Right ventricle myocardium superior (tissue), 1 donor: ENCODE data around the gene LIX1. TPM values are rescaled to one million over a fixed set of nuclear protein-coding genes. Genes with fewer than 3 reads are reported as not detected.
"Not testable (repeated sequence)": the region's sequence is repeated elsewhere in the genome, so short reads cannot be mapped to it uniquely, and the experiment has no call there.

Experiments
- ATAC-seq: fragments of 200-7000 bp; cut with Tn5 transposase; one replicate; pipeline ENCODE4 v1.9.1; 2020; ENCODE audit warnings: mild to moderate bottlenecking; ENCODE audit not compliant: poor library complexity
- DNase-seq: peaks from one replicate; pipeline ENCODE4 v3.0.0-alpha.2; 2020
- intact Hi-C: fragments of 100-400 bp; cut with DNase I; formaldehyde crosslinking; loops from one replicate; pipeline ENCODE4 v1.11.2; 2022
- long read RNA-seq: library from polyadenylated mRNA; unstranded; transcript quantifications from one replicate; pipeline ENCODE4 v2.0.0, GENCODE V29; 2021
- total RNA-seq: library from RNA; stranded (reverse); fragmentation: NEBNext Ultra II Directional; extraction: Animal tissue kit (Norgen Biotek cat#: 25700); gene quantifications from one replicate; pipeline ENCODE4 v1.2.1, GENCODE V29; 2021
- donor health status: DM: no; HTN: yes; CAD: no; lungs with severe emphysema.

Gene LIX1
- not detected for total RNA-seq
- long read RNA-seq: 0 reads

DNA sequence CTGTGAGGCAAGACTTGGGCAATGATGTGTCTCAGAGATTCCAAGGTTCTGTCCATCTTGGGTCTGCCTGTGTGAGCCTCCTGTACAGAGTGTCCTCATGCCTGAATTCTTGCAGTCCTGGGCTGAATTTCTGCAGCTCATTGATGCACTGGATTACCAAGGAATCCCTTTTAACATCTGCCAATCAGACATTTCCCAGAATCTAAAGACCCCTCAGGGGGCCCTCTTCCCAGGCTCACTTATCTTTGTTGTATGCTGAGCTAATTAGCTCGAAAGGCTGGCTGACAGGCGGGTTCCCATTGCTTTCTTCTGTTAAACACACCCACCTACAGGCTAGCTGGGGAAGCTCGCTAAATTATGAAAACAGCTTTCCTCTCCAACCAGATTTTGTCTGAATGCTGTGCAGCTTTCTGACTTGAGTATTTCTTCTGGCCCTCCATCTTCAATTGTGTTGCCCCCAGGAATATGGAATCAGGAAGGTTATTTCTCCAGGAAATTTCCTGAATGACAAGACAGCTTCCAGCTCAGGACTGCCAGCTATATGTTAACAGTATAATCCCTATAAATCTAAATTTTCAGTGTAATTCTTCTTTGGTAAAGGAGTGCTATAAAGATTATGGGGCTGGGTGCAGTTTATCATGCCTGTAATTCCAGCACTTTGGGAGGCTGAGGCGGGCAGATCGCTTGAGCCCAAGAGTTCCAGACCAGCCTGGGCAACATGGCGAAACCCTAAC is at the start of gene LIX1:
TSS of gene LIX1 (minus strand) at position 91 of the 734 bp plus-strand sequence. CDS start at position 56, 35 bp downstream.
- peak; percentile 83 for ATAC-seq
- intact Hi-C loops: no loop called here
- DNase-seq: no peak

DNA sequence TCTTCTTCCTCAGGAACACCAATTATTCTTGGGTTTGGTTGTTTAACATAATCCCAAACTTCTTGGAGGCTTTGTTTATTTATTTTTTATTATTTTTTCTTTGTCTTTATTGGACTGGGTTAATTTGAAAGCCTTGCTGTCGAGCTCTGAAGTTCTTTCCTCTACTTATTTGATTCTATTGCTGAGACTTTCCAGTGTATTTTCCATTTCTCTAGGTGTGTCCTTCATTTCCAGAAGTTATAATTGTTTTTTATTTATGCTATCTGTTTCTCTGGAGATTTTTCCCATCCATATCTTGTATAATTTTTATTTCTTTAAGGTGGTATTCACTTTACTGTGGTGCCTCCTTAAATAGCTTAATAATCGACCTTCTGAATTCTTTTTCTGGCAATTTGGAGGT is 49.5 kb upstream of the LIX1 start:
- no peak for ATAC-seq
- intact Hi-C loops: no loop called here

DNA sequence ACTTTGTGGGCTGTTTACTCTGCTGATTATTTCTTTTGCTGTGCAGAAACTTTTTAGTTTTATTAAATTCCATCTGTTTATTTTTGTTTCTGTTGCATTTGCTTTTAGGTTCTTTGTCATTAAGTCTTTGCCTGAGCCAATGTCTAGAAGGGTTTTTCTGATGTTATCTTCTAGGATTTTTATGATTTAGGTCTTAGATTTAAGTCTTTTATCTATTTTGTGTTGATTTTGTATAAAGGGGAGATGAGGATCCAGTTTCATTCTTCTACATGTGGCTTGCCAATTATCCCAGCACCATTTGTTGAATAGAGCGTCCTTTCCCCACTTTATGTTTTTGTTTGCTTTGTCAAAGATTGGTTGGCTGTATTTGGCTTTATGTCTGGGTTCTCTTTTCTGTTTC is 47.1 kb upstream of the LIX1 start:
- intact Hi-C loops, ATAC-seq, DNase-seq: not testable (repeated sequence)

More for the DNA sequence above, 49.5 kb upstream of the LIX1 start:
- DNase-seq: no peak

DNA sequence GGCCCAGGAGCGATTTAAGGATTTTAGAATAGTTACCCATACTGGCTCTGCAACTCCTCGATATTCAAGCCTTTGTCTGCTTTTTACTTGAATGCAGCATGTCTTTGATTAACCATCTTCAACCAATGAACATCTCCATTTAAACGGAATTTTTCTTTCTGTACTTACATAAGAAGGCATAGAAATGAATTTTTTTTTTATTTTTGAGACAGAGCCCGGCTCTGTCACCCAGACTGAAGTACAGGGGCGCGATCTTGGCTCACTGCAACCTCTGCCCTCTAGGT is 41.5 kb upstream of the LIX1 start:
- intact Hi-C loops: no loop called here
- DNase-seq: no peak
- ATAC-seq: no peak

DNA sequence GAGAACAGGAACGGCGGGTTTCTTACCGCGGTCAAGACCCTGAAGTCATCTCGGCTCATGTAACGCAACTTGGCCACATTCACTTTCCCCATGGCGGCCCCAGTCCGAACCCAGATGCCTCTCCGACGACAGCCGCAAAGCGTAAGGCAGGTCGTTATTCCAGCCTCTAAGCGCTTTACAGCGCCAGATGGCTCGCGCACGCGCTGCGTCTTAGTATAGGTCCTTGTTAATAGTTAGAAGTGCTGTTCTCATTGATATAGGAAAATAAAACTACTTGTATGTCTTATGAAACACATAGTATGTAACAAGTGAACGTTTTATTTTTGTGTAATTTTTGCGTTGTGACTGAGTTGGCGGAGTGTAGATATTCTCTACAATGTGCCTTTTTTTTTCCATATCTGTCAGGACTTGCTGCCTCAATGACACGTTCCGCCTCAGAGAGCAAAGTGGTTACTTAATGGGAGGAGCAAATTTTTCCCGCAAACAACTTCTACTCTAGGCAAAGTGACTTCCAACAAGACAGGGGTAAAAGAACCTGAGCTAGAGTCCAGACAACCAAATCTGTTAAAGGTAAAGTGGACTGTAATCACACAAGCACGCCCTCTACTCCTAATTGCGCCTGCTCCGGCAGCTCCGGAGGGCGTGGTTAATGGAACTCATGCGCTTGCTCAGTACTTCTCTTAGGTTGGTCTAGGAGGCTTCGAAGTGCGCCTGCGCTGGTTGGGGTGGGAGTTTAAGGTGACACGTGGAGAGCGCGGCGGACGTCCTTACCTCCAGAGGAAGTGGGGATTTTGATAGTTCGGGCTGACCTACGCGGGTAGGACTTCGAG is 40.9 kb upstream of the LIX1 start, which contains the start of gene RIOK2:
TSS of gene RIOK2 (minus strand) at position 148 of the 830 bp plus-strand sequence. CDS start at position 92, 56 bp downstream.
- ATAC-seq: peak; percentile 98
- peak; percentile 96 for DNase-seq
- intact Hi-C loops: no loop called here

DNA sequence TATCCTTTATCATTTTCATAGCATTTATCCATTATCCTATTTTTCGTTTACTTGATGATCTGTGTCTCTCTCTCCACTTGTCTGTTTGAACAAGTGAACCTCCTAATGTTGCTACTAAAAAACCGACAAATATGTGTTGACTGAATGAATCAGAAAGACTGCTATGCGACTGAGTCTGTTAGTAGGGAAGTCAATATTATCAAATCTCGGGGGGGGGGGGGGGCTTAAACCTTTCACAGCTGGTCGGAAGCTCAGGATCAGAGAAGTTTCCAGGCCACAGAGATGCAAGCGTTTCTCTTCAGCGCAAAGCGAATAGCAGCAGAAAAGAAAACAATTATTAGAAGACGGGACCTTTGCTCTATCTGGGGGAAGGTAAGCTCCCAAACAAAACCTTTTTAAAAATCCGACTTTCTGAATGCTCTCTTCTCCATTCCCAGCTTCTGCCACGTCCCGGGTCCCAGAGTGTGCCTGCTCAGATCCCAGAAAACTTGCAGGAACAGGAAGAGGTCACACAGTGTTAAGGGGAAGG is 40.2 kb upstream of the LIX1 start:
- no peak for ATAC-seq
- intact Hi-C loops: no loop called here

DNA sequence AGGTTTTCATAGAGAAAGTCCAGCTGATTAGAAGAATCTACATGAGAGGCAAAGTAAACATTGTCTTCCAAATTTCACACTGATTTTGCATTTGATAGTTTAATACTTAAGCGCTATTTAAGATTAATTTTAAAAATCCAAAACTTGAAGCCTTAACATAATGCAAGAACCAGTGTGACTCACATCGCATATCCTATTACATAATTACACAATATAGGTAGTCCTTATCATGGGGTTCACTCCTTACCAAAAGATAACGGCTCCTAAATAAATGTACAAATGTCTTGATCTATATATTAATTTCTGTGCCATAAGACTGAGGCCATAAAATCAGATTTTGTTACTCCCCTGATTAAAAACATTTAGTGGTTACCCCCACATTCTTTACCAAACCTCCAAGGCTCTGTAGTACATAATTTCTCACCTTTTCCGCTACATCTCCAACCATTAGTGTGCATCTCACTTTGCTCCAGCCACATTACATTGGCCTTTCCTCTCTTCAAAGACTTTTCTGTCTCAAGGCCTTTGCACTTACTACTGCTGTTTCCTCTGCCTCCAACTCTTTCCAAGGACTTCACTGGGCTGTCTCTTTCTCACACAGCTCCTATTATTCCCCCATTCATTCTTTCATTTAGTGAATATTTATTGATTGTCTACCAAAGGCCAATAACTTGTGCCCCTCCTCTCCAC is 39.6 kb upstream of the LIX1 start:
- ATAC-seq (no peak), DNase-seq (no peak)
- intact Hi-C loops: no loop called here

More for the DNA sequence above, 40.2 kb upstream of the LIX1 start:
- no peak for DNase-seq

DNA sequence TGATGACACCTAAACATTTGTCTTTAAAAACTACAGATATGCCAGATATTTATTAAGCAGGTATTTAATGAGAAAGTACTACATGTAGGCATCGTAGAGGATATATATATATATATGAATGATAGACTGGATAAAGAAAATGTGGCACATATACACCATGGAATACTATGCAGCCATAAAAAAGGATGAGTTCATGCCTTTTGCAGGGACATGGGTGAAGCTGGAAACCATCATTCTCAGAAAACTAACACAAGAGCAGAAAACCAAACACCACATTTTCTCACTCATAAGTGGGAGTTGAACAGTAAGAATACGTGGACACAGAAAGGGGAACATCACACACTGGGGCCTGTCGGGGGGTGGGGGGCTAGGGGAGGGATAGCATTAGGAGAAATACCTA is 37.0 kb upstream of the LIX1 start:
- ATAC-seq, intact Hi-C loops: not testable (repeated sequence)

DNA sequence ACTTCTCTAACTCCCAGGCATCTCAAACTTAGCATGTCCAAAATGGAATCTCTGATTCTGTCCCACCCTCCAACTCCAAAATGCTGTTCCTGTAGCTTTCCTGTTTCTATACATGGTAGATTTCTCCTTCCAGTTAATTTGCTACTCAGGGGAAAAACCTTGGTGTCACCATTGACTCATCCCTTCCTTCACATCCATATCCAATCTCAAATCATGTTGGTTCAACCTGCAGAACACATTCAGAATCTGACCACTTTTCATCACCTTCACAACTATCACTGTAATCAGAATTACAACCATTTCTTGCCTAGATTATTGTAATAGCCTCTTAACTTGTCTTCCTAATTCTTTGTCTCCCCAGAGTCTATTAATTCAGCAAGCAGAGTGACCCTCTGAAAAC is 29.8 kb upstream of the LIX1 start:
- DNase-seq (no peak), ATAC-seq (no peak)
- intact Hi-C loops: no loop called here

More for the DNA sequence above, 37.0 kb upstream of the LIX1 start:
- not testable (repeated sequence) for DNase-seq

DNA sequence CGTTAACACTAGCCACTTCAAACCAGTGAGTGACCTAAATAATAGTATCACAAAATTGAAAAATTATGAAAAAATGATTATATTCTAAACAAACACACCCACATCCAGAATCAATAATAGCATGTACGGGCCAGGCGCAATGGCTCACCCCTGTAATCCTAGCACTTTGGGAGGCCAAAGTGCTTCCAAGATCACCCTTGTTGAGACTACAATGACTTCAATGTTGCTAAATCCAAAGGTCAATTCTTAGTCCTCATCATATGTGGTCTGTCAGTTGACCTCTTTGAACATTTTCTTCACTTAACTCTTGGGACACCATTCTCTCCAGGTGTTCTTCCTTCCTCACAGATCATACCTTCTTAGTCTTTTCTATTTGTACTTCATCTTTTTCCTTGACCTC is 29.3 kb upstream of the LIX1 start:
- no peak for ATAC-seq
- intact Hi-C loops: no loop called here

DNA sequence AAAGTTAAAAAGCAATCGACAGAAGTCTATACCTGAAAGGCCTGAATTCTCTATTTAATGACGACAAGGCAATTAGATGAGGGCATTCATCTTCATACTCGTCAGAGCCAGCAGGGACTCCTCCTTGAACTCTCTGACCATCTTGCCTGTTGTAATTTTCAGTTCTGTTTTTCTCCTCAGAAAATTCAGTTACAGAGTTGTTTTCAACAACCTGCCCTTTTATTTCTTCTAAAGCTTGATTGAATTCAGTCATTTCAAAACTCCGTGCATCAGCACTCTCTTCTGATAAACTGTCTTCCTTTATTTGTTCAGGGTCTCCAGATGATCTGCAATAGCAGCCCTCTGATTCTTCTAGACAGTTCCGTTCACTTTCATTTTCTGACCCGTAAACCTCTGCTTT is 25.0 kb upstream of the LIX1 start:
- ATAC-seq: no peak
- DNase-seq: no peak
- intact Hi-C loops: loop anchor here (10.0 kb wide), 3 partner anchors 163 to 553 kb away; no protein-coding TSS in a partner anchor

More for the DNA sequence above, 29.3 kb upstream of the LIX1 start:
- DNase-seq: no peak

DNA sequence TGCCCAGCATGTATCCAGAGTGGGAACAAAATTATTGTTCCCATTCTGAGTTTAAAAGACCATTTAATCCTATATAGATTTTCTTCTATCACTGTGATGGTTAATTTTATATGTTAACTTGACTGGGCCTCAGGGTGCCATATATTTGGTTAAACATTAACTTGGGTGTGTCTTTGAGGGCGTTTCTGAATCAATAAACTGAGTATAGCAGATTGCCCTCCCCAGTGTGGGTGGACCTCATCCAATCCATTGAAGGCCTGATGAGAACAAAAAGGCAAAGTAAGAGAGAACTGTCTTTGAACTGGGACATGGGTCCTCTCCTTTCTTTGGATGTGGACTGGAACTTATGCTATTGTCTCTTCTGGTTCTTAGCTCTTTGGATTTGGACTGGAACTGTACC is 23.3 kb upstream of the LIX1 start:
- no peak for ATAC-seq
- intact Hi-C loops: loop anchor here (10.0 kb wide), 3 partner anchors 161 to 551 kb away; no protein-coding TSS in a partner anchor
- no peak for DNase-seq

DNA sequence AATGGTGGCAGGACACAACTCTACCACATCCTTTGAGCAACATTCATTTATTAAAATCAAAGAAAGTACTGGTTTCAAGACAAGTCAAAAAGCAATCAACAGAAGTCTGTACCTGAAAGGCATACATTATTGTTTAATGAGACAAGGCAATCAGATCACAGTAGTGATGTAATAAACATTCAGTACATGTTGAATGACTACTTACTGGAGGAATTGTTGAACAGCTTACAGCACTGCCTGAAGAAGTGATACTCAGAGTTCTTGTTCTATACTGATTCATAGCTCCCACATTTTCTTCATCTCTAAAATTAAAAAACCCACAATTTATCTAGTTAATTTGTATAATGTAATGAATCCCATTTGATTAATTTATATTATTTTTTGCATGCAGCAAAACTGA is 22.4 kb upstream of the LIX1 start:
- ATAC-seq: no peak
- DNase-seq: no peak

DNA sequence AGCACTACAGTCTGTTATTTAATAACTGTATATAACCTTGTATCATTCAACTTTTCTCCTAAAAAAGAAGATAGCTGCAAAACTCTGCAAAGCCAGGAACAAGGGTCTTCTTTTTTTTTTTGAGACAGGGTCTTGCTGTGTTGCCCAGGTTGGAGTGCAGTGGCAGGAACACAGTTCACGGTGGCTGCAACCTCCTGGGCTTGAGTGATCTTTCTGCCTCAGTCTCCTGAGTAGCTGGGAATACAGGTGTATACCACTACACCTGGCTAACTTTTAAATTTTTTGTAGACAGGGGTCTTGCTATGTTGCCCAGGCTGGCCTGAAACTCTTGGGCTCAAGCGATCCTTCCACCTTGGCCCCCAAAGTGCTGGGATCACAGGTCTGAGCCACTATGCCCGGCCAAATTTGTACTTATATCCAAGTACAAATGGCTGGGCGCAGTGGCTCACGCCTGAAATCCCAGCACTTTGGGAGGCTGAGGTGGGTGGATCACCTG is 21.4 kb upstream of the LIX1 start:
- ATAC-seq (no peak), DNase-seq (no peak)
- intact Hi-C loops: loop anchor here (5.0 to 10.0 kb wide), 4 partner anchors 159 to 549 kb away; no protein-coding TSS in a partner anchor

More for the DNA sequence above, 22.4 kb upstream of the LIX1 start:
- intact Hi-C loops: loop anchor here (5.0 to 10.0 kb wide), 4 partner anchors 160 to 550 kb away; no protein-coding TSS in a partner anchor

DNA sequence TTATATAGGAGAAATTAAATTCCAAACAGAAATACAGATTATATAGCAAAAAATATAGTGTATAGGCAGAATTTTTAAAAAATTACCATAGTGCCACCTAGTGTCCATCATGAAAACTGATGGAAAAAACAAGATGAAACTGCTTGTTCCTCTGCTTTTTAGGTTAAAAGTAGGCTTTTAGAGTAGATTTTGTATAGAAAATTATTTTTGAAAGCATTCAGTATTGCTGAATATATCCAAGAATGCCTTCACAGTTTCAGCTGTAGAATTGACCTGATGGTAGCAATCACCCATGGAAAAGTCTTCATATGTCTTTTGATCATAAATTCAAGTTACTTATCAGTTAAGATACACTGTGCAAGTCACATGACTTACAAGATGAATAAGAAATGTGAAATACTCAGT is 21.0 kb upstream of the LIX1 start:
- intact Hi-C loops: loop anchor here (5.0 to 10.0 kb wide), 4 partner anchors 159 to 549 kb away; no protein-coding TSS in a partner anchor
- DNase-seq (no peak), ATAC-seq (no peak)

DNA sequence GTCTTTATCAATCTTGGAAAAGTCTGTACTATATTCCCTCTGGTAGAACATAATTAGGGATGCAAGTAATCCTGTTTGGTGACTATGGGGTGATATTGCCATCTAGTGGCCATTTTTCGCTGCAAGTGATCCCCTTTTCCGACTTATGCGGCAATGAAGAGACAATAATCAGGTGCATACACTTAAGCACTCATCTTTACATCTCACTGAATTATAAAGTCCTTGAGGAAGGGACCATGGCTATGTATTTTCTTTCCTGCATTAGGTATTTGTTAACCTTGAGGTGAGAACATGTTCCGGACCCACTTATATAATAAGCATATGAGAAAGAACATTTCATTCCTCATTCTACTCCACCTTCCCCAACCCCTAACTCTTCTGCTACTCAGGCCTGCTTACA is 19.6 kb upstream of the LIX1 start:
- ATAC-seq (peak; percentile 86), DNase-seq (no peak)
- intact Hi-C loops: loop anchor here (5.0 to 10.0 kb wide), 4 partner anchors 157 to 547 kb away; no protein-coding TSS in a partner anchor

DNA sequence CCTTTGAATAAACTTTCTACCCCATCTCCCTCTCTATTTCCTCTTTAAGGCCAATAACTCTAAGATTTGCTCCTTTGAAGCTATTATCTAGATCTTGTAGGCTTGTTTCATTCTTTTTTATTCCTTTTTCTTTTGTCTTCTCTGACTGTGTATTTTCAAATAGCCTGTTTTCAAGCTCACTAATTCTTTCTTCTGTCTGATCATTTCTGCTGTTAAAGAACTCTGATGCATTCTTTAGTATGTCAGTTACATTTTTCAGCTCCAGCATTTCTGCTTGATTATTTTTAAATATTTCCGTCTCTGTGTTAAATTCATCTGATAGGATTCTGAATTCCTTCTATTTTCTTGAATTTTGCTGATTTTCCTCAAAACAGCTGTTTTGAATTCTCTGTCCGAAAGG is 15.3 kb upstream of the LIX1 start:
- ATAC-seq (no peak), DNase-seq (no peak)
- intact Hi-C loops: no loop called here

DNA sequence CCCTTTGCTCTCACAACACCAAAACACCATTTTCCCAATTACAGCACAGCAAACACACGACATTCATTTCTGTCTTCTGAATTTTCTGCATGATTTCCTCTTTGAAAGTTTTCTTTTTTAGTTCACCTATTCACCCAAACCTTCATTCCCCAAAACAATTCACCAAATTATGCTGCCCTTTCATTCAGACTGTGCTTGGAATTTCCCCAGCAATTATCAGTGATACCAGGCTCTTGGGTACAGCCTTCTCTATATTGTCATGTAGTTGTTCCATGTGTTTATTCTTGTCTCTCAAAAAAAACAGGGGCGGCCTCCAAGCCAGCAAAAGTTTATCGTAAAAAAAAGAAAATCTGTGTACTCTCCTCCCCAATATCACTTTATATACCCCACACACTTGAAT is 9.0 kb upstream of the LIX1 start:
- no peak for ATAC-seq
- intact Hi-C loops: no loop called here
- no peak for DNase-seq
